Endothelial cell of umbilical vein (primary cell): ENCODE measurements around the gene ATN1. TPM values are rescaled to one million over a fixed set of nuclear protein-coding genes. Genes with fewer than 3 reads are reported as not detected.

ENCODE experiments used
- BruUV-seq: library from RNA; stranded (reverse); fragments of 400-500 nt; replicated peaks from 2 replicates; lab custom pipeline; 2021; lab: Mats Ljungman, UMichigan
- CTCF ChIA-PET: fragments of 300-600, 350-600 bp; sonication (Branson Sonifier 250); formaldehyde crosslinking; loops from one replicate; lab custom pipeline; 2021; ENCODE audit warnings: antibody characterized with exemption, inconsistent platforms; lab: Charles Lee
- POLR2A ChIA-PET: fragments of 300-600, 350-600 bp; sonication (Branson Sonifier 250); formaldehyde crosslinking; loops from one replicate; lab custom pipeline; 2021; ENCODE audit warnings: antibody characterized with exemption, inconsistent platforms; lab: Charles Lee
- DNase-seq: peaks from one replicate; pipeline ENCODE4 v3.0.0-alpha.2; 2011; ENCODE audit warnings: low read depth, low spot score
- FAIRE-seq: peaks from 2 replicates; lab custom pipeline; 2011; peaks lifted over from hg19 to GRCh38; lab: Jason Lieb, UNC
- H2AFZ ChIP-seq: 2 replicates; pipeline ENCODE4 v1.6.0; 2012; ENCODE audit warnings: low read depth, low read length, control low read depth, inconsistent platforms
- H3K27ac ChIP-seq: 2 replicates; pipeline ENCODE4 v1.5.1; 2011; ENCODE audit warnings: low read depth, mild to moderate bottlenecking, control low read depth, low read length, moderate library complexity; ENCODE audit not compliant: insufficient read depth
- H3K27me3 ChIP-seq, 2 experiments: 2 replicates each; pipeline versions ENCODE4 v1.6.0 to v1.6.1; 2011; ENCODE audit warnings: low read length in 2 of 2, mixed read lengths in 1 of 2; ENCODE audit not compliant: control insufficient read depth in 2 of 2, insufficient read depth in 2 of 2
- H3K36me3 ChIP-seq, 2 experiments: 2 replicates in 1 of 2; 3 replicates in 1 of 2; pipeline ENCODE4 v1.5.1; 2011; ENCODE audit warnings: low read length in 2 of 2, mild to moderate bottlenecking in 1 of 2, moderate library complexity in 1 of 2; ENCODE audit not compliant: control insufficient read depth in 2 of 2, insufficient read depth in 2 of 2; ENCODE audit errors: extremely low read depth in 1 of 2
- H3K4me1 ChIP-seq: 3 replicates; pipeline ENCODE4 v1.5.1; 2011; ENCODE audit warnings: mild to moderate bottlenecking, low read length; ENCODE audit not compliant: control insufficient read depth, insufficient read depth; ENCODE audit errors: extremely low read depth
- H3K4me2 ChIP-seq: 2 replicates; pipeline ENCODE4 v1.6.1; 2011; ENCODE audit warnings: low read length, control low read depth, mixed read lengths; ENCODE audit not compliant: insufficient read depth
- H3K4me3 ChIP-seq, 3 experiments: fragments of 200-600 bp in 1 of 3; sonication (generic), shearing (Covaris generic) in 1 of 3; replicated peaks in 1 of 3; 2 replicates each; pipeline ENCODE4 v1.5.1; 2011 to 2016; ENCODE audit warnings: control low read depth in 3 of 3, low read length in 3 of 3, mild to moderate bottlenecking in 2 of 3, inconsistent platforms in 1 of 3, low read depth in 1 of 3, moderate library complexity in 1 of 3; ENCODE audit not compliant: insufficient read depth in 1 of 3
- H3K79me2 ChIP-seq: 2 replicates; pipeline ENCODE4 v1.6.0; 2012; ENCODE audit warnings: low read length, inconsistent platforms; ENCODE audit not compliant: control insufficient read depth, insufficient read depth
- H3K9ac ChIP-seq: replicated peaks from 2 replicates; pipeline ENCODE3; 2011; ENCODE audit warnings: low read length, control low read depth; ENCODE audit not compliant: insufficient read depth; ENCODE audit errors: extremely low read depth
- H3K9me1 ChIP-seq: replicated peaks from 3 replicates; pipeline ENCODE4 v1.6.0; 2011; ENCODE audit warnings: mild to moderate bottlenecking, low read length; ENCODE audit not compliant: control insufficient read depth, insufficient read depth; ENCODE audit errors: extremely low read depth
- H3K9me3 ChIP-seq: replicated peaks from 2 replicates; pipeline ENCODE4 v1.5.1; 2012; ENCODE audit warnings: low read length, inconsistent platforms; ENCODE audit not compliant: control insufficient read depth, insufficient read depth
- H4K20me1 ChIP-seq: replicated peaks from 2 replicates; pipeline ENCODE3; 2011; ENCODE audit warnings: mild to moderate bottlenecking, low read length; ENCODE audit not compliant: control insufficient read depth, insufficient read depth; ENCODE audit errors: extremely low read depth
- CTCF ChIP-seq, 2 donors: IDR thresholded peaks; 1 replicate in 1 of 2; 2 replicates in 1 of 2; pipeline ENCODE4 v1.5.1; 2011; ENCODE audit warnings: low read length in 2 of 2, mild to moderate bottlenecking in 2 of 2, moderate library complexity in 2 of 2, control low read depth in 1 of 2, inconsistent platforms in 1 of 2, low read depth in 1 of 2; ENCODE audit not compliant: insufficient read depth in 1 of 2; ENCODE audit errors: extremely low read depth in 1 of 2
- EZH2 ChIP-seq: IDR thresholded peaks from 2 replicates; pipeline ENCODE4 v1.6.1; 2012; ENCODE audit warnings: borderline replicate concordance, low read depth, mild to moderate bottlenecking, moderate library complexity, low read length, inconsistent platforms; ENCODE audit not compliant: severe bottlenecking
- FOS ChIP-seq: IDR thresholded peaks from 2 replicates; pipeline ENCODE4 v1.6.1; 2011; ENCODE audit warnings: mild to moderate bottlenecking, low read length, moderate library complexity, borderline replicate concordance; ENCODE audit not compliant: insufficient read depth
- GATA2 ChIP-seq: IDR thresholded peaks from 2 replicates; pipeline ENCODE4 v1.7.0; 2011; ENCODE audit warnings: low read depth, mild to moderate bottlenecking, moderate library complexity, mixed read lengths, low read length; ENCODE audit not compliant: insufficient read length, insufficient read depth
- MYC ChIP-seq: IDR thresholded peaks from one replicate; pipeline ENCODE4 v1.6.1; 2011; ENCODE audit warnings: mild to moderate bottlenecking, low read depth, low read length
- POLR2A ChIP-seq: IDR thresholded peaks from 2 replicates; pipeline ENCODE4 v1.6.1; 2012; ENCODE audit warnings: low read depth, mild to moderate bottlenecking, control low read depth, low read length
- POLR2AphosphoS5 ChIP-seq: IDR thresholded peaks from 2 replicates; pipeline ENCODE4 v1.6.1; 2012; ENCODE audit warnings: low read depth, mild to moderate bottlenecking, control low read depth, low read length, moderate library complexity; ENCODE audit not compliant: insufficient read depth
- dilution Hi-C: fragments of 300-500 bp; cut with MboI; formaldehyde crosslinking; loops from one replicate; pipeline ENCODE4 v1.15.0; 2019; ENCODE audit warnings: low sequenced_read_pairs; ENCODE audit not compliant: extremely low pct_ligation_motif_present
- intact Hi-C: fragments of 100-400 bp; cut with micrococcal nuclease; formaldehyde crosslinking; loops from one replicate; pipeline ENCODE4 v1.10.0; 2022
- polyA plus RNA-seq, 4 experiments: library from polyadenylated mRNA; depleted of rRNA in 3 of 4; stranded (reverse) in 3 of 4; unstranded in 1 of 4; fragments of >200 nt; gene quantifications; 2 replicates each; pipeline versions ENCODE4 v1.2.1 to v1.2.3, GENCODE V29; 2011 to 2012; ENCODE audit warnings: missing spikeins in 1 of 4
- total RNA-seq: library from RNA; stranded (reverse); gene quantifications from 2 replicates; pipeline ENCODE4 v1.2.3, GENCODE V29; 2021
- TF ChIP-seq, protein P1 (sequence below): IDR thresholded peaks from 2 replicates; pipeline ENCODE4 v1.6.1; 2011; ENCODE audit not compliant: insufficient read depth, insufficient read length

Gene ATN1
- total and polyA plus RNA-seq, 2 donors (not counting 3 experiments of a cell fraction or from before 2014, with no cell fraction given) = 46.4 to 117 TPM

- Histone ChIP-seq H3K27me3 (no peaks in the 10 kb centered on the region), H3K9me3 (no peaks in the 10 kb centered on the region), H3K27ac (no peak overlapping the region), H3K9me1 (no peaks in the 10 kb centered on the region), H3K79me2 (peaks cover 27% of the 10 kb centered on the region), H3K36me3 (peaks cover 13 to 30% of the 10 kb centered on the region in 2 experiments), H4K20me1 (no peaks in the 10 kb centered on the region), H3K4me1 (peaks cover 23% of the 10 kb centered on the region), H3K9ac (no peak overlapping the region), H3K4me2 (no peak overlapping the region), H3K4me3 (no peak overlapping the region), H2AFZ (no peak overlapping the region)
- dilution Hi-C loops (no loop called here), intact Hi-C loops (loop anchor here (1.0 kb wide), 3 partner anchors 21 to 96 kb away; partner anchors contain the start of gene C12orf57)
- DNase-seq (peak; percentile 80), FAIRE-seq (peak; percentile 95)
- ChIA-PET POLR2A (interaction anchor here (1.0 kb wide), 1 partner anchor 20 kb away, joined by 6 read pairs; the partner anchor contains the start of gene C12orf57), CTCF (interaction anchor here (0.6 to 4.0 kb wide), 28 partner anchors 9 to 673 kb away, joined by 3 to 124 read pairs (median 4); partner anchors contain the start of genes C12orf57, C1RL, LPCAT3 and RNU7-1)
- no TSS peak for BruUV-seq
- TF ChIP-seq POLR2A = no peak
- TF ChIP-seq, protein P1, sequence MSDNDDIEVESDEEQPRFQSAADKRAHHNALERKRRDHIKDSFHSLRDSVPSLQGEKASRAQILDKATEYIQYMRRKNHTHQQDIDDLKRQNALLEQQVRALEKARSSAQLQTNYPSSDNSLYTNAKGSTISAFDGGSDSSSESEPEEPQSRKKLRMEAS = peak; percentile 69
- no peak for TF ChIP-seq GATA2
- TF ChIP-seq MYC = no peak
- TF ChIP-seq POLR2AphosphoS5 = peak; percentile 31
- TF ChIP-seq FOS = no peak
- TF ChIP-seq CTCF (IDR thresholded peaks at IDR 0.05; ENCODE audit: extremely low read depth in 1 of 2, insufficient read depth in 1 of 2, low read depth in 1 of 2, low read length in 2 of 2) = peak; percentile 89 to 92
- no peak for TF ChIP-seq EZH2
Measured at GRCh38 chr12:6965026-6965661, 37.4 kb downstream of the ATN1 start.
